Body of pancreas (tissue), 4 donors: ENCODE results near the gene ZDHHC17. TPM values are rescaled to one million over a fixed set of nuclear protein-coding genes. Genes with fewer than 3 reads are reported as not detected.
A peak's percentile ranks its signal among the peaks of the same experiment; 100 is the strongest.

Experiments
- ATAC-seq: fragments of 150-250 bp; one replicate; pipeline ENCODE4 v1.9.1; 2016
- DNase-seq, 4 donors: peaks; one replicate each; pipeline ENCODE4 v3.0.0-alpha.2; 2019
- H3K27ac ChIP-seq, 4 donors: fragments of 200-600 bp; sonication (generic); 1 replicate in 3 of 4; 2 replicates in 1 of 4; pipeline versions ENCODE4 v1.5.1 to v1.6.1; 2016 to 2019; ENCODE audit warnings: mild to moderate bottlenecking in 1 of 4, mixed read lengths in 1 of 4, moderate library complexity in 1 of 4
- H3K27me3 ChIP-seq, 2 donors: fragments of 200-600 bp; sonication (generic); one replicate each; pipeline ENCODE4 v1.6.0; 2016; ENCODE audit warnings: mild to moderate bottlenecking in 1 of 2
- H3K36me3 ChIP-seq, 2 donors: fragments of 200-600 bp; sonication (generic); replicated peaks in 1 of 2; 2 replicates each; pipeline ENCODE4 v1.5.1; 2016; ENCODE audit warnings: low read depth in 2 of 2; ENCODE audit not compliant: insufficient read depth in 1 of 2
- H3K4me1 ChIP-seq: fragments of 200-600 bp; sonication (generic); one replicate; pipeline ENCODE4 v1.6.0; 2016
- H3K4me3 ChIP-seq, 2 donors: fragments of 200-600 bp; sonication (generic); 1 replicate in 1 of 2; 2 replicates in 1 of 2; pipeline ENCODE4 v1.5.1; 2016 to 2019
- H3K9me3 ChIP-seq, 3 donors: fragments of 200-600 bp; sonication (generic); 1 replicate in 2 of 3; 2 replicates in 1 of 3; pipeline ENCODE4 v1.5.1; 2016
- CTCF ChIP-seq, 7 experiments: fragments of 450-650 bp in 4 of 7; fragments of 200-600 bp in 3 of 7; sonication (generic) in 3 of 7; IDR thresholded peaks; one replicate each; pipeline ENCODE4 v1.5.1; 2016 to 2019; ENCODE audit warnings: antibody characterized with exemption in 7 of 7
- POLR2A ChIP-seq, 3 donors: fragments of 450-650 bp; IDR thresholded peaks; one replicate each; pipeline ENCODE4 v1.6.1; 2016; ENCODE audit warnings: antibody characterized with exemption in 3 of 3, mild to moderate bottlenecking in 2 of 3
- WGBS, 2 donors: methylation state at CpG; one replicate each; pipeline ENCODE4 v1.1.5; 2017; 5-methylcytosine and 5-hydroxymethylcytosine counted together
- intact Hi-C: fragments of 100-400 bp; cut with DNase I; formaldehyde crosslinking; loops from one replicate; pipeline ENCODE4 v1.15.1; 2023
- total RNA-seq, 2 donors: library from RNA; depleted of rRNA; stranded (reverse); fragments of >200 nt; gene quantifications; one replicate each; pipeline ENCODE4 v1.1.0, GENCODE V29; 2016

The ZDHHC17 gene
- total RNA-seq, 2 donors from 2014 or later: 21.1 to 33.7 TPM

GRCh38 chr12:76876696-76877229 lies 112.8 kb downstream of the ZDHHC17 start:
- H3K9me3 ChIP-seq: no peaks in the 10 kb centered on the region
- H3K27me3 ChIP-seq: no peaks in the 10 kb centered on the region
- no peak for TF ChIP-seq POLR2A (IDR thresholded peaks at IDR 0.05)
- TF ChIP-seq CTCF (IDR thresholded peaks at IDR 0.05): no peak
- no peak for DNase-seq
- intact Hi-C loops: no loop called here
- H3K4me3 ChIP-seq: no peak overlapping the region
- H3K4me1 ChIP-seq: peaks cover 10% of the 10 kb centered on the region
- 69 to 89% methylated on average over 2 of the region's 2 CpGs for WGBS, 2 donors
- ATAC-seq: no peak
- H3K27ac ChIP-seq: no peak overlapping the region
- H3K36me3 ChIP-seq: no peaks in the 10 kb centered on the region

- TF ChIP-seq POLR2A (IDR thresholded peaks at IDR 0.05): no peak
- peak in 3 of 7 experiments; percentile 13 to 34 (median 17) for TF ChIP-seq CTCF (IDR thresholded peaks at IDR 0.05)
- H3K9me3 ChIP-seq: no peaks in the 10 kb centered on the region
- peaks cover 10% of the 10 kb centered on the region for H3K4me1 ChIP-seq
- H3K27me3 ChIP-seq: no peaks in the 10 kb centered on the region
- WGBS, 2 donors: 0 to 2% methylated on average over 33 to 44 of the region's 44 CpGs
- DNase-seq (peak; percentile 22 to 47 (median 33)), ATAC-seq (peak; percentile 16)
- peak overlapping the region in 3 of 4 donors; percentile 65 to 83 (median 74) for H3K27ac ChIP-seq
- peak overlapping the region; percentile 70 to 75 for H3K4me3 ChIP-seq
- H3K36me3 ChIP-seq: no peaks in the 10 kb centered on the region
- intact Hi-C loops: no loop called here
Observed at GRCh38 chr12:76878099-76878898, 114.4 kb downstream of the ZDHHC17 start.

- WGBS, 2 donors: 3 to 4% methylated on average over 27 to 63 of the region's 71 CpGs
- peak; percentile 94 for ATAC-seq
- peak within 1 kb of the TSS; percentile 70 to 75 for H3K4me3 ChIP-seq
- peak; percentile 70 to 86 (median 84) for TF ChIP-seq POLR2A (IDR thresholded peaks at IDR 0.05)
- peak in 2 of 7 experiments; percentile 12 to 27 for TF ChIP-seq CTCF (IDR thresholded peaks at IDR 0.05)
- peaks cover 10% of the 10 kb centered on the region for H3K4me1 ChIP-seq
- DNase-seq: peak; percentile 89 to 93 (median 90)
- no peaks in the 10 kb centered on the region for H3K9me3 ChIP-seq
- H3K27me3 ChIP-seq: no peaks in the 10 kb centered on the region
- peak within 1 kb of the TSS in 3 of 4 donors; percentile 65 to 83 (median 74) for H3K27ac ChIP-seq
- intact Hi-C loops: no loop called here
- H3K36me3 ChIP-seq: no peaks in the 10 kb centered on the region
Observed at GRCh38 chr12:76878899-76879709, 115.2 kb downstream of the ZDHHC17 start, which contains the start of gene CSRP2. Gene CSRP2, minus strand, starts transcription at chr12:76879019. Its CDS starts 12,759 bp downstream, at chr12:76866260.

GRCh38 chr12:76879710-76880518 lies 116.0 kb downstream of the ZDHHC17 start:
- ATAC-seq (no peak), DNase-seq (peak in 1 of 4 donors; percentile 21)
- intact Hi-C loops: no loop called here
- WGBS, 2 donors: 48 to 55% methylated on average over 13 of the region's 13 CpGs
- H3K27me3 ChIP-seq: no peaks in the 10 kb centered on the region
- peaks cover 10% of the 10 kb centered on the region for H3K4me1 ChIP-seq
- H3K9me3 ChIP-seq: no peaks in the 10 kb centered on the region
- H3K4me3 ChIP-seq: peak overlapping the region in 1 of 2 donors; percentile 70
- peak overlapping the region in 3 of 4 donors; percentile 65 to 83 (median 74) for H3K27ac ChIP-seq
- no peaks in the 10 kb centered on the region for H3K36me3 ChIP-seq
- no peak for TF ChIP-seq POLR2A (IDR thresholded peaks at IDR 0.05)
- no peak for TF ChIP-seq CTCF (IDR thresholded peaks at IDR 0.05)
